Right lobe of liver (tissue), 6 donors: ENCODE results near the gene ISM1. TPM values are rescaled to one million over a fixed set of nuclear protein-coding genes. Genes with fewer than 3 reads are reported as not detected.
A peak's percentile ranks its signal among the peaks of the same experiment; 100 is the strongest.

Experiments used
- ATAC-seq, 4 donors: fragments of 200-7000 bp; cut with Tn5 transposase; one replicate each; pipeline ENCODE4 v1.9.1; 2020; ENCODE audit warnings: mild to moderate bottlenecking in 4 of 4, moderate library complexity in 4 of 4
- DNase-seq, 3 donors: peaks; one replicate each; pipeline ENCODE4 v3.0.0-alpha.2; 2020
- H3K27ac ChIP-seq, 3 donors: fragments of 200-600 bp; one replicate each; pipeline ENCODE4 v1.8.0; 2022
- H3K27me3 ChIP-seq, 2 donors: fragments of 200-600 bp; one replicate each; pipeline ENCODE4 v1.8.0; 2022
- H3K36me3 ChIP-seq, 4 donors: fragments of 200-600 bp; sonication (generic) in 1 of 4; one replicate each; pipeline versions ENCODE4 v1.5.1 to v1.8.0; 2017 to 2022; ENCODE audit warnings: control low read depth in 1 of 4
- H3K4me1 ChIP-seq, 4 donors: fragments of 200-600 bp; sonication (generic) in 1 of 4; one replicate each; pipeline versions ENCODE4 v1.5.1 to v1.8.0; 2017 to 2022; ENCODE audit warnings: control low read depth in 1 of 4
- H3K4me3 ChIP-seq, 3 donors: fragments of 200-600 bp; one replicate each; pipeline ENCODE4 v1.8.0; 2022
- H3K9me3 ChIP-seq, 4 donors: fragments of 200-600 bp; sonication (generic) in 1 of 4; one replicate each; pipeline versions ENCODE4 v1.5.1 to v1.8.0; 2017 to 2022; ENCODE audit warnings: control low read depth in 1 of 4
- POLR2A ChIP-seq: fragments of 450-650 bp; IDR thresholded peaks from one replicate; pipeline ENCODE4 v1.6.1; 2017; ENCODE audit warnings: antibody characterized with exemption, mild to moderate bottlenecking
- WGBS: methylation state at CpG from one replicate; pipeline ENCODE4 v1.1.6; 2018; ENCODE audit warnings: low coverage, low lambda C conversion rate; ENCODE audit not compliant: insufficient coverage; ENCODE audit errors: missing lambda C conversion rate; 5-methylcytosine and 5-hydroxymethylcytosine counted together
- intact Hi-C, 2 donors: fragments of 100-400 bp; cut with DNase I; formaldehyde crosslinking; loops; one replicate each; pipeline versions ENCODE4 v1.11.2 to v1.14.1; 2022
- total RNA-seq, 6 experiments: library from RNA; depleted of rRNA in 2 of 6; stranded (reverse); fragments of >200 nt in 2 of 6; fragmentation: NEBNext Ultra II Directional in 3 of 6; extraction: Animal tissue kit (Norgen Biotek cat#: 25700) in 3 of 6; gene quantifications; one replicate each; pipeline versions ENCODE4 v1.1.0 to v1.2.4, GENCODE V29; 2016 to 2023
- TF ChIP-seq, protein P1 (sequence below), 4 donors: fragments of 200-600 bp in 3 of 4; fragments of 450-650 bp in 1 of 4; IDR thresholded peaks; one replicate each; pipeline versions ENCODE4 v1.5.1 to v1.8.0; 2016 to 2022; ENCODE audit warnings: antibody characterized with exemption in 4 of 4, mild to moderate bottlenecking in 2 of 4
- donor health status: DM: no; HTN: yes; CAD: no.
- donor health status: DM: no; HTN: no; CAD: no.
- donor health status: DM: no; HTN: no; CAD: no.
- donor health status: DM: no; HTN: yes; CAD: no.
- donor health status: DM: no; HTN: yes; CAD: no.

ISM1 gene
- total RNA-seq, 6 experiments from 2014 or later: 2.1 to 5.5 (median 3.2) TPM

DNA sequence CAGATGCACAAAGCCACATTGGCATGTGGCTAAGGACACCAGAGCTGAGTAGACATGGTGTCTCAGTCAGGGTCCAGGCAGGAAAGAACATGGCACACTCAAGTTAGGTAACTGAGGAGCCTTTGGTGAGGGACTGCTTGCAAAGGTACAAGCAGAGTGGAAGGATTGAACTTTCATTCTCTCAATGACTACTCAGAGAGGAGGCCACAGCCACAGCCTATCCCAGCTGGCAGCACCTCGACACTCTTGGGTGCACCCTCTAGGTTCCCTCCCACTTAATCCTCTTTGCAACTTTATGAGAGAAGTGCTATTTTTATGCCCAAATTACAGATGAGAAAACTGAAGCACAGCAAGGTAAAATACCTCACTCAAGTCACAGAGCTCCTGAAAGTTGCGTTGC lies 73.4 kb downstream of the ISM1 start:
- TF ChIP-seq, protein P1, sequence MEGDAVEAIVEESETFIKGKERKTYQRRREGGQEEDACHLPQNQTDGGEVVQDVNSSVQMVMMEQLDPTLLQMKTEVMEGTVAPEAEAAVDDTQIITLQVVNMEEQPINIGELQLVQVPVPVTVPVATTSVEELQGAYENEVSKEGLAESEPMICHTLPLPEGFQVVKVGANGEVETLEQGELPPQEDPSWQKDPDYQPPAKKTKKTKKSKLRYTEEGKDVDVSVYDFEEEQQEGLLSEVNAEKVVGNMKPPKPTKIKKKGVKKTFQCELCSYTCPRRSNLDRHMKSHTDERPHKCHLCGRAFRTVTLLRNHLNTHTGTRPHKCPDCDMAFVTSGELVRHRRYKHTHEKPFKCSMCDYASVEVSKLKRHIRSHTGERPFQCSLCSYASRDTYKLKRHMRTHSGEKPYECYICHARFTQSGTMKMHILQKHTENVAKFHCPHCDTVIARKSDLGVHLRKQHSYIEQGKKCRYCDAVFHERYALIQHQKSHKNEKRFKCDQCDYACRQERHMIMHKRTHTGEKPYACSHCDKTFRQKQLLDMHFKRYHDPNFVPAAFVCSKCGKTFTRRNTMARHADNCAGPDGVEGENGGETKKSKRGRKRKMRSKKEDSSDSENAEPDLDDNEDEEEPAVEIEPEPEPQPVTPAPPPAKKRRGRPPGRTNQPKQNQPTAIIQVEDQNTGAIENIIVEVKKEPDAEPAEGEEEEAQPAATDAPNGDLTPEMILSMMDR (IDR thresholded peaks at IDR 0.05): no peak
- no peak for TF ChIP-seq POLR2A
- Histone ChIP-seq H3K36me3 (peaks cover 0 to 5% (median 0%) of the 10 kb centered on the region in 4 donors), H3K27me3 (no peaks in the 10 kb centered on the region), H3K4me1 (peaks cover 0 to 25% (median 9%) of the 10 kb centered on the region in 4 donors), H3K4me3 (no peak overlapping the region), H3K27ac (no peak overlapping the region), H3K9me3 (no peaks in the 10 kb centered on the region)
- ATAC-seq: no peak
- 93% methylated on average over 2 of the region's 2 CpGs for WGBS
- DNase-seq: no peak
- intact Hi-C loops: loop anchor here in 1 of 2 donors (10.0 kb wide), 1 partner anchor 170 kb away; no protein-coding TSS in a partner anchor

DNA sequence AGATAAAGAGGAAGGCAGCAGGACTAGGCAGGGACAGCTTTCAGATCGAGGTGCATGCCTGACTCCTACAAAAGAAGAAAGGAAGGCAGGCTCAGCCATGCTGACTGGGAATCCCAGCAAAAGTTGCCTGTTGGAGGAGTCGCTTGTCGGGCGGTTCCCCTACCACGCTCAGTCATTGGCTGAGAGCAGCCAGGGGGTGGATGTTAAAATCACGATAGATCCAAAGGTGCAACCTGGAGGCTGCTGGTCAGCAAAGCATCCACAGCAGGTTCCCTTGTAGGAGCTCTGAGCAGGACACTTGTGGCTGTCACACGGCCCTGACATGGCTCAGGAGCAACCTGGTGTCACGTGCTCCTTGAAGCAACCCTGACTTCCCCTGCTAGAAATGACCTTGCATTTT lies 74.6 kb downstream of the ISM1 start:
- peaks cover 0 to 18% (median 7%) of the 10 kb centered on the region in 4 donors for H3K4me1 ChIP-seq
- peaks cover 0 to 5% (median 0%) of the 10 kb centered on the region in 4 donors for H3K36me3 ChIP-seq
- no peak overlapping the region for H3K27ac ChIP-seq
- intact Hi-C loops: loop anchor here in 1 of 2 donors (10.0 kb wide), 1 partner anchor 171 kb away; no protein-coding TSS in a partner anchor
- H3K4me3 ChIP-seq: no peak overlapping the region
- ATAC-seq (no peak), DNase-seq (no peak)
- WGBS: 33% methylated on average over 1 of the region's 8 CpGs
- no peaks in the 10 kb centered on the region for H3K9me3 ChIP-seq
- H3K27me3 ChIP-seq: no peaks in the 10 kb centered on the region
- no peak for TF ChIP-seq POLR2A
- TF ChIP-seq, protein P1 (IDR thresholded peaks at IDR 0.05): no peak

DNA sequence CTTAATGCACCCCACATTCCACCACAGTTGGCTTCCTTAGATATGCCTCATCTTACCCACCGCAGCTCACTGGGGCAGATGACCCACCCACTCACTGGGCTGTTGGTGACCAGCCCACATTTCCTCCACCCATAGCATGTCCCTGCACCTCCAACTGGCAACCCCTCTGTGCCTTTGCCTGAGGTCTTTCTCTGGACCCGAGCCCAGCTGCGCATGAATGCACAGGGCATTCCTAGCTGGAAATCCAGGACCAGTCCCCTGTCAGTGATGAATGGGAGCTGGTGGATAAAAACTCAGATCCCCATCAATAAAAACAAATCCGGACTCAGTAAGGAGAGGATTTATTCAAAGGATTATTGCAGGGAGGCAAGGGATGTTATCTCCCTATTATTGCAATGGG lies 75.0 kb downstream of the ISM1 start:
- 81% methylated on average over 3 of the region's 4 CpGs for WGBS
- Histone ChIP-seq H3K4me1 (peaks cover 0 to 18% (median 7%) of the 10 kb centered on the region in 4 donors), H3K27me3 (no peaks in the 10 kb centered on the region), H3K36me3 (peaks cover 0 to 5% (median 0%) of the 10 kb centered on the region in 4 donors), H3K27ac (no peak overlapping the region), H3K4me3 (no peak overlapping the region), H3K9me3 (no peaks in the 10 kb centered on the region)
- intact Hi-C loops: loop anchor here in 1 of 2 donors (10.0 kb wide), 1 partner anchor 171 kb away; no protein-coding TSS in a partner anchor
- no peak for DNase-seq
- no peak for ATAC-seq
- no peak for TF ChIP-seq POLR2A
- TF ChIP-seq, protein P1 (IDR thresholded peaks at IDR 0.05): no peak

DNA sequence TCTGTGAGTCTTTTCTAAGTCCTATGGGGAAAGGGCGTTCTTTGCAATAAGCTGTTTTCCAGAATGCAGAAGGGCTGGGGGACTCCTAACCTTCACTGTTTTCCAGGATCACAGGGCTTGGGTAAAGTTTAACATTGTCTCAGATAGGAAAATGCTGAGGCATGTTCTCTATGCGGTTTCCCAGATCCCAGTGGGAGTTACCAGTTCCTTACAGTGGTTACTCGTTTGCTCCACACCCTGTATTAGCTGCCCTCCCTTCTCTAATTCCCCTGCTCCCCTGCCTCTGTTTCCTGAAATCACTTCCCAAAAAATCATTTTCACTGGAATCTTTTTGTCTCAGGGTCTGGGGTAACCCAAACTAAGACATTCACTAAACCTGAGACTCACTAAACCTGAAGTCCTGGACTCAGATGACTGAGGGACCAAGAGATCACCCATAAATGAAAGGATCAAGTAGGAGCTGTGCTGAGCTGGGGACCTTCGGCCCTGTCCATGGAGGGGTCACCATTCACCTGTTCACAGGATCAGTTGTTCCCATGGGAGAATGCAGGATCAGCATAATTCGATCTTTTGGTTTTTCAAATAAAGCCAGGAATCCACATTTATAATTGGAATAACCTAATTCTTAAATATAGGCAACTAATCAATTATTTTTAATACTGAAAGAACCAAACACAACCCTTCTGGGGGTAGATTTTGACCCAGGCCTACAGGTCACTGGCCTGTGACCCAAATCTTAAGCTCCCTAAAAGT lies 76.2 kb downstream of the ISM1 start:
- no peaks in the 10 kb centered on the region for H3K27me3 ChIP-seq
- no peak overlapping the region for H3K4me3 ChIP-seq
- intact Hi-C loops: loop anchor here in 1 of 2 donors (10.0 kb wide), 1 partner anchor 173 kb away; no protein-coding TSS in a partner anchor
- no peaks in the 10 kb centered on the region for H3K9me3 ChIP-seq
- no peak for DNase-seq
- 50% methylated on average over 5 of the region's 5 CpGs for WGBS
- H3K27ac ChIP-seq: peak overlapping the region in 1 of 3 donors; percentile 5
- H3K36me3 ChIP-seq: peaks cover 0 to 5% (median 0%) of the 10 kb centered on the region in 4 donors
- H3K4me1 ChIP-seq: peaks cover 0 to 6% (median 1%) of the 10 kb centered on the region in 4 donors
- ATAC-seq: peak; percentile 49 to 77 (median 60)
- TF ChIP-seq POLR2A: no peak
- TF ChIP-seq, protein P1 (IDR thresholded peaks at IDR 0.05): no peak
